AG04450 (cell line): ENCODE results near the gene TAS1R1. TPM values are rescaled to one million over a fixed set of nuclear protein-coding genes. Genes with fewer than 3 reads are reported as not detected.

Experiments
- CTCF ChIA-PET: fragments of 300-600, 350-600 bp; formaldehyde crosslinking; extraction: SDS; loops from one replicate; lab custom pipeline; 2022; ENCODE audit warnings: antibody characterized with exemption, inconsistent platforms; lab: Charles Lee
- POLR2A ChIA-PET: fragments of 350-600 bp; formaldehyde crosslinking; extraction: SDS; loops from one replicate; lab custom pipeline; 2021; ENCODE audit warnings: antibody characterized with exemption, inconsistent platforms; lab: Yijun Ruan, JAX
- DNase-seq: peaks from one replicate; pipeline ENCODE4 v3.0.0-alpha.2; 2011; ENCODE audit warnings: low read depth, low spot score
- H3K27ac ChIP-seq: one replicate; pipeline ENCODE4 v1.5.1; 2012; ENCODE audit warnings: low read depth, low read length, control low read depth
- H3K27me3 ChIP-seq: one replicate; pipeline ENCODE4 v1.6.0; 2012; ENCODE audit warnings: low read length; ENCODE audit not compliant: control insufficient read depth, insufficient read depth
- H3K4me3 ChIP-seq: 2 replicates; pipeline ENCODE4 v1.5.1; 2011; ENCODE audit warnings: mild to moderate bottlenecking, low read depth, low read length, control low read depth
- H3K9me3 ChIP-seq: 2 replicates; pipeline ENCODE4 v1.5.1; 2012; ENCODE audit warnings: low read length; ENCODE audit not compliant: control insufficient read depth, insufficient read depth
- CTCF ChIP-seq: IDR thresholded peaks from 2 replicates; pipeline ENCODE4 v1.5.1; 2011; ENCODE audit warnings: low read depth, low read length, control low read depth, inconsistent platforms
- polyA plus RNA-seq: library from polyadenylated mRNA; depleted of rRNA; stranded (reverse); fragments of >200 nt; gene quantifications from 2 replicates; pipeline ENCODE4 v1.2.3, GENCODE V29; 2011

TAS1R1 gene
- polyA plus RNA-seq, 1 experiment: 0.05 TPM

GRCh38 chr1:6531996-6532395, 23.1 kb upstream of the TAS1R1 start:
- ChIA-PET POLR2A (no interaction called here), CTCF (no interaction called here)
- Histone ChIP-seq H3K4me3 (no peak overlapping the region), H3K27me3 (no peaks in the 10 kb centered on the region), H3K9me3 (no peaks in the 10 kb centered on the region; the same call in 1 of the 2 replicates), H3K27ac (no peak overlapping the region)
- TF ChIP-seq CTCF: no peak
- no peak for DNase-seq

- ChIA-PET POLR2A (no interaction called here), CTCF (interaction anchor here (1.4 to 5.3 kb wide), 3 partner anchors 11 to 49 kb away, joined by 5 to 29 read pairs (median 8); partner anchors contain the start of genes NOL9 and TAS1R1)
- DNase-seq: no peak
- no peak for TF ChIP-seq CTCF
- Histone ChIP-seq H3K9me3 (no peaks in the 10 kb centered on the region; the same call in 1 of the 2 replicates), H3K27ac (no peak overlapping the region), H3K27me3 (no peaks in the 10 kb centered on the region), H3K4me3 (no peak overlapping the region)
Observed at GRCh38 chr1:6534248-6534822, 20.8 kb upstream of the TAS1R1 start.

- H3K27ac ChIP-seq: no peak overlapping the region
- no peaks in the 10 kb centered on the region for H3K27me3 ChIP-seq
- no peak overlapping the region for H3K4me3 ChIP-seq
- no peak for DNase-seq
- CTCF ChIA-PET: interaction anchor here (0.7 to 5.3 kb wide), 4 partner anchors 11 to 49 kb away, joined by 3 to 29 read pairs (median 6); partner anchors contain the start of genes NOL9 and TAS1R1
- H3K9me3 ChIP-seq: no peaks in the 10 kb centered on the region; the same call in 1 of the 2 replicates
- POLR2A ChIA-PET: no interaction called here
- no peak for TF ChIP-seq CTCF
Observed at GRCh38 chr1:6535214-6535613, 19.9 kb upstream of the TAS1R1 start.

- Histone ChIP-seq H3K9me3 (no peaks in the 10 kb centered on the region), H3K27me3 (no peaks in the 10 kb centered on the region), H3K4me3 (no peak overlapping the region), H3K27ac (no peak overlapping the region)
- no peak for DNase-seq
- TF ChIP-seq CTCF: no peak
- ChIA-PET POLR2A (no interaction called here), CTCF (interaction anchor here (0.8 to 5.3 kb wide), 2 partner anchors 13 to 18 kb away, joined by 4 to 29 read pairs; partner anchors contain the start of genes NOL9 and TAS1R1)
Observed at GRCh38 chr1:6536291-6536690, 18.8 kb upstream of the TAS1R1 start.

- Histone ChIP-seq H3K27ac (no peak overlapping the region), H3K9me3 (no peaks in the 10 kb centered on the region), H3K27me3 (no peaks in the 10 kb centered on the region), H3K4me3 (no peak overlapping the region)
- ChIA-PET CTCF (interaction anchor here (1.5 to 5.3 kb wide), 2 partner anchors 15 to 16 kb away, joined by 5 to 29 read pairs; partner anchors contain the start of genes NOL9 and TAS1R1), POLR2A (interaction anchor here (0.7 to 1.0 kb wide), 3 partner anchors 14 to 49 kb away, joined by 3 to 4 read pairs (median 3); partner anchors contain the start of gene NOL9)
- no peak for TF ChIP-seq CTCF
- no peak for DNase-seq
Observed at GRCh38 chr1:6538956-6539355, 16.2 kb upstream of the TAS1R1 start.
